Suppressor macrophage treated with lipopolysaccharide for 4 hours (primary cell): ENCODE data around the gene FAM193B.
"Not testable (repeated sequence)": the region's sequence is repeated elsewhere in the genome, so short reads cannot be mapped to it uniquely, and the experiment has no call there.

Source experiments
- DNase-seq: peaks from one replicate; pipeline ENCODE4 v3.0.0-alpha.2; 2020

FAM193B gene

GRCh38 chr5:177575488-177575887 lies 21.1 kb upstream of the FAM193B start:
- DNase-seq, result no peak

GRCh38 chr5:177569894-177570293 lies 15.5 kb upstream of the FAM193B start:
- DNase-seq, result no peak

GRCh38 chr5:177568326-177568725 lies 14.0 kb upstream of the FAM193B start:
- no peak for DNase-seq

- no peak for DNase-seq
Measured at GRCh38 chr5:177565046-177565445, 10.7 kb upstream of the FAM193B start.

- not testable (repeated sequence) for DNase-seq
Measured at GRCh38 chr5:177559446-177559941, 5.1 kb upstream of the FAM193B start.

- no peak for DNase-seq
Measured at GRCh38 chr5:177557796-177558195, 3.4 kb upstream of the FAM193B start.

GRCh38 chr5:177557041-177557647 lies 2.8 kb upstream of the FAM193B start:
- no peak for DNase-seq

- DNase-seq, result no peak
Measured at GRCh38 chr5:177555665-177556064, 1.3 kb upstream of the FAM193B start.

- no peak for DNase-seq
Measured at GRCh38 chr5:177555228-177555627, 865 bp upstream of the FAM193B start.

- peak; percentile 27 for DNase-seq
Measured at GRCh38 chr5:177553671-177554429, 513 bp downstream of the FAM193B start.

GRCh38 chr5:177552839-177553455 lies 1.4 kb downstream of the FAM193B start:
- DNase-seq, result no peak

GRCh38 chr5:177550122-177550521 lies 4.2 kb downstream of the FAM193B start:
- DNase-seq, result no peak

- DNase-seq, result no peak
Measured at GRCh38 chr5:177548495-177548894, 5.9 kb downstream of the FAM193B start.

GRCh38 chr5:177547736-177548135 lies 6.6 kb downstream of the FAM193B start:
- DNase-seq, result no peak

GRCh38 chr5:177546258-177546741 lies 8.1 kb downstream of the FAM193B start:
- peak; percentile 87 for DNase-seq

- DNase-seq, result peak; percentile 93
Measured at GRCh38 chr5:177545487-177546257, 8.7 kb downstream of the FAM193B start.

- no peak for DNase-seq
Measured at GRCh38 chr5:177542816-177543465, 11.4 kb downstream of the FAM193B start.

- no peak for DNase-seq
Measured at GRCh38 chr5:177540438-177540837, 13.9 kb downstream of the FAM193B start.

GRCh38 chr5:177539411-177539810 lies 15.0 kb downstream of the FAM193B start:
- DNase-seq, result no peak

GRCh38 chr5:177538876-177539275 lies 15.5 kb downstream of the FAM193B start:
- DNase-seq, result no peak

- no peak for DNase-seq
Measured at GRCh38 chr5:177537389-177538361, 16.7 kb downstream of the FAM193B start.
